GM21529 (cell line): ENCODE results near the gene KCNA5.

Experiments
- ATAC-seq: cut with Tn5 transposase; IDR thresholded peaks from one replicate; pipeline ENCODE4 v1.9.1; 2021; ENCODE audit not compliant: unreplicated experiment

KCNA5 gene

DNA sequence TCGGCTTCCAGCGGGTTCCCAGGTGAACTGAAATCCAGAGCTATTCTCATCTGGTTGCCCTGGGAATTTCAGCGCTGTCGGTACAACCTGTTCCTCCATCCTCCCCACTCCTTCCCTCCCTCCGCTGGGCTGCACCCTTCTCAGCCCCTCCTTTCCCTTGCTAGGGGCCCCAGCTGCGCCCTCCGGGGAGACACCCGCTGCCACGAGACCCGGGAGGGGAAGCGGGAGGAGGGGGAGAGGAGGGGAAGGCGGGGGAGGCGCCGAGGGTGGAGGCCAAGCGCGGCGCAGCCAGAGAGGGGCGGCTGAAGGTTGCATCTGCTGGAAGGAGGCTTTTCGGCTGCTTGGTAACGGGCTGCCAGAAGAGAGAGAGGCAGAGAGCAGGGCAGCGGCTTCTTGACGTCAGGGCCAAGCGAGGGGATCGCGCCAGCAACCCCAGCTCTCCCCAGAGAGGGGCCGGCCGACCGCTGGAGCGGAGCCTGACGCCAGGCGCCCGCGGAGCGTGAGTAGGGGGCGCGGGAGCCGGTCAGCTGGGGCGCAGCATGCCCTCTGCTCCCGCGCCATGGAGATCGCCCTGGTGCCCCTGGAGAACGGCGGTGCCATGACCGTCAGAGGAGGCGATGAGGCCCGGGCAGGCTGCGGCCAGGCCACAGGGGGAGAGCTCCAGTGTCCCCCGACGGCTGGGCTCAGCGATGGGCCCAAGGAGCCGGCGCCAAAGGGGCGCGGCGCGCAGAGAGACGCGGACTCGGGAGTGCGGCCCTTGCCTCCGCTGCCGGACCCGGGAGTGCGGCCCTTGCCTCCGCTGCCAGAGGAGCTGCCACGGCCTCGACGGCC, at the start of gene KCNA5:
TSS of gene KCNA5 (plus strand) at position 291 of the 831 bp plus-strand sequence. CDS start at position 560, 269 bp downstream.
- no peak for ATAC-seq

DNA sequence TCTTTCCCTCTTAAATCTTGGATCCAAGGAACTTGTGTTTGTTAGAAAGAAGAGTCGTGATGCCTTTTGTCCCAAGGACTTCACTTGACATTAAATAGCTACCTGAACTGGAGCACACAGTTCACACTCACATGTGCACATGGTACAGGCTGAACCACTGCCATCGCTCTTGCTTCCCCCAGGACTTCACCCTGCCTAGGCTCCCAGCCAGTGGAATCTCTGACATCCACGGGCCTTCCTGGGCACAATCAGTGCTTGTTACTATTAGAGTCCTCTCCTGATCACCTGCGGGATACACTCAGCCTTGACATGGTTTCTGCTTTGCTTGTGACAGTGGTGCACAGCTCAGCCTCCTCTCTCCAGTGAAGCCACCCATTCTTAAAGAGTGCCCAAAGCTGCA, 49.1 kb upstream of the KCNA5 start:
- ATAC-seq, result no peak

GRCh38 chr12:4996714-4997113, 47.0 kb upstream of the KCNA5 start:
- ATAC-seq, result no peak

DNA sequence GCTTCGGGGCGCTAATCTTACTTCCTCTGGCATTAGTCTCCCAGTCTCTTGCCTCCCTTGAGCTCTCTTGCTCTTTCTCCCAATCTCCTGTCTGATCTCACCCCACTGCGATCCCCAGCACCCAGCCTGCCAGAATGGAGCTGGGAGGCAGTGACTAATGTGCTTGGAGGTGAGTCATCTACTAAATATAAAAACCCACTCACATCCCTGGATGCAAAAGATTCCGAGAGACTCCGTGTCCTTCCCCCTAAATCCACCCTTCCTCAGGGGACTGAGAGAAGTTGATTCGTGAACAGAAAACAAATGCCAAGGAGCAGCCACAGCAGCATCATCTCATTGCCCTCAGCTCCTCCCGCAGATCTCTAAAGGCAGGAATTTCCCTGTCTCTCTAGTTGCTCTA, 45.7 kb upstream of the KCNA5 start:
- no peak for ATAC-seq

GRCh38 chr12:5000204-5000603, 43.5 kb upstream of the KCNA5 start:
- ATAC-seq, result no peak

- ATAC-seq, result no peak
Observed at GRCh38 chr12:5000658-5001385, 42.9 kb upstream of the KCNA5 start.

DNA sequence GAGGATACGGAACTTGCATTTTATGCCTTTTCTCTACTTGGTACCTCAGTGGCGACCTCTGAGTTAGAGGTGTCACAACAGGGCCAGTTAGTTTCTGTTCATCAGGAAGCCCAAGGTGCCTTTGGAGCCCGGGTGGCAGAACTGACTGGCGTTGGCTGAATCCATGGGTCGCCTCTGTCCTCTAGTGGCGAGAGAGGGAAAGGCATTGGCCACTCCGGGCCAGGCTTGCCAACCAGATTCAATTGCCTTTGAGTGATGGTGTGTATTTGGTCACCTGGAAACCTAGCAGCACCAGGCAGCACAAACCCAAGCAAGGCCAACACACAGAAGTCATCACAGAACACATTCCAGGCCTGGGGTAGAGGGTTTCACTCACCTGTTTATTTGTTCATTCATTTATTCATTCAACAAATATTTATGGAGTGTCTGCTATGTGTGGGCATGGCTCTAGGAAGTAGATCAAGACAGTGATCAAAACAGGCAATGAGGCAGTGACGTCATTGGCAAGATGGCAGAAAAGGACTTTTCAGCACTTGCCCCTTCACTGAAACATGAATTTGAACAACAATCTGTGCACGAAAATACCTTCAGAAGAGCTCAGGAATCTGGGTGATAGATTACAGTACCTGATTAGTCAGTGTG, 40.5 kb upstream of the KCNA5 start:
- no peak for ATAC-seq

- no peak for ATAC-seq
Observed at GRCh38 chr12:5008661-5009060, 35.0 kb upstream of the KCNA5 start.

DNA sequence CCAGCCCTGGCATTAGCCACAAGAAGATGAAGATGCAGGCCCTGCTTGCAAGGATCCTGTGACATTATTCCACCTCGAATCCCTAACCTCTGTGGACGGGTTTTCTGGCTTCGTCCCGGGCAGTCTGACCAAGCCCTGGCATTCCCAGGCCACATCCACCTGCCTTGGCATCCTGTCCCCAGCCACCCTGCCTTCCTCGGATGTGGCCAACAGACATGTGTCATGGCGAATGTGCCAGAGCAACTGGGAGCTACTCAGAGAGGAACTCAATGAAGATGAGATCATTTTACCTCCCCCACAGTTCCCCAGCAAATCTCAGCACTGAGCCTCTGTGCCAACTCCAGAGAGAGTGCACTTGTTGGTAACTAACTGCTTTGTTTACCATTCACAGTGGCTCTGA, 33.5 kb upstream of the KCNA5 start:
- no peak for ATAC-seq

- ATAC-seq, result no peak
Observed at GRCh38 chr12:5012337-5012736, 31.3 kb upstream of the KCNA5 start.

GRCh38 chr12:5013266-5013730, 30.4 kb upstream of the KCNA5 start:
- ATAC-seq, result no peak

DNA sequence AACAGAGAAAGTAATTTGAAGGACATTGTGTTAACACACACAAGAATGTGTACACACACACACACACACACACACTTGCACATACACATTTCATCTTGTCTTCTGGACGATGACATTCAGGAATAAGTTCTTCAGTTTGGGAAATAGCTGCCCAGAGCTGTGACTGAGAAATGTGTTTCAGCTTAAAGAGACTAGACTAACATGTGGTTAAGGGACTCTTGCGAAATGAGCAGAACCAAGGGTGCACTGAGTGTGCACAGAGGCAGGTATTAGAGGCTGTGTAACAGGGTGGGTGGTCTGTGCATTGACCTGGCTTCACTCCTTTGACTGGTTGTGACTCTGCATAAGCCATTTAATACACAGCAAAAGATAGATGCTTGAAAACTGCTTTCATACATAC, 29.4 kb upstream of the KCNA5 start:
- no peak for ATAC-seq

- no peak for ATAC-seq
Observed at GRCh38 chr12:5015711-5016492, 27.8 kb upstream of the KCNA5 start.

DNA sequence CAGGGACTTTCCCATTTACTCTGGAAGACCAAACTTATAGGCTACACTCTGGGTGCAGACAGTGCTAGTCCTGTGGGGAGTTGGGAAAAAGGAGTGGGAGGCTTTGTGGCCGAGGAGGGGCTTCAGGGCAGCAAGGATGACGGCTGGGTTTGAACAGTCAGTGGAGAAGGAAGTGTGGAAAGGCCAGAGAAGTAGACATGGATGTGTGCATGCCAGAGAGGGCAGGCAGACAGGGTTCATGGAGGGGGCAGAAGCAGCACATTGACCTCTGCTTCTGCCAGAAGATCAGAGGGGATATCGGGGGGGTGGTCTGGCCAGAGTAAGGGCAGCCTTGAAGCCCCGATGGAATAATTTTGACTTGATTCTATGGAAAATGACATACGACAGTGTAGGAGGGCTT, 27.2 kb upstream of the KCNA5 start:
- ATAC-seq, result no peak

DNA sequence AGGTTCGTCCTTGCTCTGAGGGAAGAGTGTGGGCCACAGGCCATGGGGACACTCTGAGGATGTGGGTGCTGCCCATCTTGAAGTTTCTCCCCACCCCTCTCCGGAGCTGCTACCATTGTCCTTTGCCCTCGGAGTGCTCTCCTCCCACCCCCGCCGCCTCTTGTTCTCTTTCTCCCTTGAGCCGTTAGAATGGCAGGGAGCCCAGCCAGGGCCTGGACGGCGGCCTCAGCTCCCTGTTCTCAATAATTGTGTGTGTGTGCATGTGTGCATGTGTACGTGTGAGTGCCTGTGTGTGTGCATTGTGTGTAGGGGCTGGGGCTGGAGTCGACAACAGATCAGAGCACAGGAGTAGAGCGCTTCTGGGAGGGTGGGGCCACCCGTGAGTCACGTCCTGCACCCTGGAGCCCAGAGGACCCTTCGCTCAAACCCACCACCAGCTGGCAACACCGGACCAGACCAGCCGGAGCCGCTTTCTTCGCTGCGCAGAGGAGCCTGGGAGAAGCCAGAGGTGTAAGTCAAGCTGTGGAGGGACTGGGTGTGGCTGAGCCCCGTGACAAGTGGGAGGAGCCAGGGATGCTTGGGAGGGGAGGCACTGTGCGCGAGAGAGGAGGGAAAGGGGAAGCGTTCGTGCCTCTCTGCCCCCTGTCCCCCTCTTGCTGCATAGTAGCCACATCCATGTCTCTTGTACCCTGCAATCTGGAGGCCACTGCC, 25.9 kb upstream of the KCNA5 start:
- no peak for ATAC-seq

- no peak for ATAC-seq
Observed at GRCh38 chr12:5018677-5019076, 25.0 kb upstream of the KCNA5 start.

DNA sequence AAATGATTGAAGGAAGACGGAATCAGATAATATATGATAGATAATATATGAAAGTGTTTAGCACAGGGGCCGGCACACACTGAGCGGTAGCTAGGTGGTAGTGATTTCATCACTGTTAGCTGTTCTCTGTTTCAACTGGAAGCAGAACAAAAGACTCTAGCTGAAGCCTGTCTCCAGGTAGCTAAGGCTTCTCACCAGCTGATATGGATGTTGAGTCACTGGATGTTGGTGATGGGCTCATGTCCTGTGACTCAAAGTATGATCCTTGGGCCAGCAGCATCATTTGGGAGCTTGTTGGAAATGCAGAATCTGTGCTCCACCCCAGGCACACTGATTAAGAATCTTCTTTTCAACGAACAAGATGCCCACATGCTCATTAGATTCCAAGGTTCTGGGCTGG, 21.7 kb upstream of the KCNA5 start:
- ATAC-seq, result no peak

GRCh38 chr12:5022465-5023061, 21.1 kb upstream of the KCNA5 start:
- ATAC-seq, result peak; percentile 48

DNA sequence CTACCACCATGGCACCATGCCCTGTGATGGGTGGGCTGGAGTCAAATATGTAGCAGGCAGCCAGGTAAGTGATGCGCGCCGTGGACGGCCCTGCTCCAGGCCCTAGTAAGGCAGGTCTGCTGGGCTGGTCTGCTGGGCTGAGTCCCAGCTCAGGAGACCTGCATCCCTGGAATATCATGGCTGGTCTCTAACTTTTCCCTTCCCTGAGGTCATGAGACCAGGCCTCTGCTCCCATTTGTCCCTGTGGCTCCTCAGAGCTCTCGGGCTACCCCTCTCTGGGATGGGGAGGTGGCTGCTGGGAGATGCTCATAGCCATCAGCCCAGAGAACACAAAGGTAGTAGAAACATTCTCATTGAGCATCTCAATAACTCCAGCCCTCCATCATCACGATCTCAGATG, 19.8 kb upstream of the KCNA5 start:
- ATAC-seq, result no peak

- no peak for ATAC-seq
Observed at GRCh38 chr12:5026342-5026938, 17.2 kb upstream of the KCNA5 start.
